NB4 (cell line): Measurements from ENCODE around the gene HADH.

Experiments used
- CTCF ChIP-seq: IDR thresholded peaks from one replicate; pipeline ENCODE4 v1.5.1; 2012; ENCODE audit warnings: low read depth, low read length
- POLR2A ChIP-seq: IDR thresholded peaks from 2 replicates; pipeline ENCODE4 v1.6.1; 2011; ENCODE audit warnings: mild to moderate bottlenecking; ENCODE audit not compliant: insufficient read length; ENCODE audit errors: extremely low read depth

- TF ChIP-seq CTCF (no peak), POLR2A (no peak)
Observed at GRCh38 chr4:108048157-108048556, 58.5 kb downstream of the HADH start.
